NCI-H774 (cell line): ENCODE results near the gene CGREF1.
"Not testable (repeated sequence)": the region's sequence is repeated elsewhere in the genome, so short reads cannot be mapped to it uniquely, and the experiment has no call there.

Experiments used
- DNase-seq: peaks from one replicate; lab custom pipeline; 2025; lab: John Stamatoyannopoulos, UW

CGREF1 gene

GRCh38 chr2:27111392-27112078 is 7.4 kb downstream of the CGREF1 start:
- DNase-seq = not testable (repeated sequence)

GRCh38 chr2:27110603-27111352 is 8.2 kb downstream of the CGREF1 start:
- not testable (repeated sequence) for DNase-seq

DNA sequence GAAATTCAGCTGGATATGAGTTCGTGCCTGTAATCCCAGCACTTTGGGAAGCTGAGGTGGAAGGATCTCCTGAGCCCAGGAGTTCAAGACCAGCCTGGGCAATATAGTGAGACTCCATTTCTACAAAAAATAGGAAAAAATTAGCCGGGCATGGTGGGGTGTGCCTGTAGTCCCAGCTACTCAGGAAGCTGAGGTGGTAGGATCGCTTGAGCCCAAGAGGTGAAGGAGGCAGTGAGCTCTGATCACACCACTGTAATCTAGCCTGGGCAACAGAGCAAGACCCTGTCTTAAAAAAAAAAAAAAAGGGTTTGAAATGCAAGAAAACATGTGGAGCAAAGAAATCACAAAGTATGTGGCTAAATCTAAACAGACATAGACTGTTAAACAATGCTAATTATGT is 9.8 kb downstream of the CGREF1 start:
- no peak for DNase-seq

DNA sequence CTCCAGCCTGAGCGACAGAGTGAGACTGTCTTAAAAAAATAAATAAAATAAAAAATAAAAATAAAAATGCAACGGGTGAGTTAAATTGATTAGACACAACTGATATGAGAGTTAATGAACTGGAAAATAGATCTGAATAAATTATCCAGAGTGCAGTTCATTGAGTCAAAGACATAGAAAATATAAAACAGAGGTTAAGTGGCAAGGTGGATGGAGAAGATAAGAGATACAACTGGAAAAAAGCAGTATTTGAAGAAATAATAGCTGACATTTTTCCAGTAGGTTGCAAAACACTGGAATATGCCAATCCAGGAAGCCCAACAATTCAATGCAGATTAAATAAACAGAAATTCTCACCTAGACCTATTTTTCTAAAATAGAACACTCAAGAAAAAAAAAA is 10.7 kb downstream of the CGREF1 start:
- no peak for DNase-seq

DNA sequence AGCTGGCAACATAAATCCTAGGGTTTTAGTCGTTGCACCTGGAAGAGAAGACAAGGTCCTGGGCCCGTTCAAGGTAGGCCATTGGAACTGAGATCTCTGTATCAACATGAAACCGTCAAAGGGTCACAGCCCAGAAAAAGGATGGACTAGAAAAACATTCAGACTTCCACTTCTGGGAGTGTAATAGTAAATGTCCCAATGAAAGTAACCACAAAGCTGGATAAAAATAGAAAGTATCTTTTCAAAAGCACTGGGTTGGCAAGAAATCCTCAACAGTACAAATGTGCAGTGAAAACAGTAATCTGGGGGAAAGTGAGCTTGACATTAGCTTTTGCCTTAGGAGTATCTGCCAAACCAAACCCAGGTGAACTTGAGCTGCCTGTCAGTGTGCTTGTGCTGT is 12.9 kb downstream of the CGREF1 start:
- no peak for DNase-seq

DNA sequence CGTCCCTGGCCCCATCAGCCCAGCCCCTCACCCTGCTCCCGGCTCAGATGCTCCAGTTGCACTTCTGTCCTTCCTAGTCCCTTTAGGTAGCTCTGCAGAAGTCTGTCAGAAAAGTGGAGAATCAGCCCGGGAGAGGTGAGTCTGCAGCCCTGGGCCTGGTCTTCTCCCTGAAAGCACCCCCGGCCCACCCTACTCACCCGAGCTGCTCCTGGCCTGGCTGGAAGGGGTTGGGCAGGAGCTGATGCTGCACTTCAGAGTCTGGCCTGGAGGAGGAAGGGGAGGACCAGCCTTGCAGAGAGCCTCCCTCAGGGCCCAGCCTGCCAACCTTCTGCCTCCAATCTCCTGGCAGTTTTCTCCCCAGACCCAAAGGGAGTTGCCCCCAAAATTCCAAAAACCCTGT is 16.6 kb downstream of the CGREF1 start:
- DNase-seq = no peak

DNA sequence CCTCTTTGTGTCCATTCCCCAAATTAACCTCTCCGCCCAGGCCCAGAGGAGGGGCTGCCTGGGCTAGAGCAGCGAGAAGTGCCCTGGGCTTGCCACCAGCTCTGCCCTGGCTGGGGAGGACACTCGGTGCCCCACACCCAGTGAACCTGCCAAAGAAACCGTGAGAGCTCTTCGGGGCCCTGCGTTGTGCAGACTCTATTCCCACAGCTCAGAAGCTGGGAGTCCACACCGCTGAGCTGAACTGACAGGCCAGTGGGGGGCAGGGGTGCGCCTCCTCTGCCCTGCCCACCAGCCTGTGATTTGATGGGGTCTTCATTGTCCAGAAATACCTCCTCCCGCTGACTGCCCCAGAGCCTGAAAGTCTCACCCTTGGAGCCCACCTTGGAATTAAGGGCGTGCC is 18.9 kb downstream of the CGREF1 start:
- no peak for DNase-seq

DNA sequence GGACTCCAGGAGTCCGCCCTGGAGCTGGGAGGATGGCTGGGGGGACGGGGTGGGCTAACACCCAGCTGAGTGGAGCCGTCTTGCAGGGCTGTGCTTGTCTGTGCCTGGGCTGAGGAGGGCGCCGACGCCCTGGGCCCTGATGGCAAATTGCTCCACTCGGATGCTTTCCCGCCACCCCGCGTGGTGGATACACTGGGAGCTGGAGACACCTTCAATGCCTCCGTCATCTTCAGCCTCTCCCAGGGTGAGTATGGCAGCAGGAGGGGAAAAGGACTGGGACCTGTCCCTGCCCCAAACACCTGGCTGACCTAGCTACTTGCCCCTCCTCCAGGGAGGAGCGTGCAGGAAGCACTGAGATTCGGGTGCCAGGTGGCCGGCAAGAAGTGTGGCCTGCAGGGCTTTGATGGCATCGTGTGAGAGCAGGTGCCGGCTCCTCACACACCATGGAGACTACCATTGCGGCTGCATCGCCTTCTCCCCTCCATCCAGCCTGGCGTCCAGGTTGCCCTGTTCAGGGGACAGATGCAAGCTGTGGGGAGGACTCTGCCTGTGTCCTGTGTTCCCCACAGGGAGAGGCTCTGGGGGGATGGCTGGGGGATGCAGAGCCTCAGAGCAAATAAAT is 19.5 kb downstream of the CGREF1 start:
- no peak for DNase-seq

DNA sequence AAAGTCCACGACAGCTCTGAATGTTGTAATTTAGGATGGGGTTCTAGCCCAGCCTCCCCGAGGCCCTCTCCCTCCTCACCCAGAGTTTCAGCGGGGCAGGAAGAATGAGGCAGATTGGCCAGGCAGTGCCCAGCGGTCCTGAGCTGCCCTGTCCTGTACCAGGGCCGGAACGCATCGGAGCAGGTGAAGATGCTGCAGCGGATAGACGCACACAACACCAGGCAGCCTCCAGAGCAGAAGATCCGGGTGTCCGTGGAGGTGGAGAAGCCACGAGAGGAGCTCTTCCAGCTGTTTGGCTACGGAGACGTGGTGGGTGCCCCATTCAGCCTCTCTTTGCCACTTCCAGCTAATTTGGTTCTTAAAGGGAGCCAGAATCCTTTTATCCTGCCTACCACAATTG is 21.6 kb downstream of the CGREF1 start:
- DNase-seq = no peak

DNA sequence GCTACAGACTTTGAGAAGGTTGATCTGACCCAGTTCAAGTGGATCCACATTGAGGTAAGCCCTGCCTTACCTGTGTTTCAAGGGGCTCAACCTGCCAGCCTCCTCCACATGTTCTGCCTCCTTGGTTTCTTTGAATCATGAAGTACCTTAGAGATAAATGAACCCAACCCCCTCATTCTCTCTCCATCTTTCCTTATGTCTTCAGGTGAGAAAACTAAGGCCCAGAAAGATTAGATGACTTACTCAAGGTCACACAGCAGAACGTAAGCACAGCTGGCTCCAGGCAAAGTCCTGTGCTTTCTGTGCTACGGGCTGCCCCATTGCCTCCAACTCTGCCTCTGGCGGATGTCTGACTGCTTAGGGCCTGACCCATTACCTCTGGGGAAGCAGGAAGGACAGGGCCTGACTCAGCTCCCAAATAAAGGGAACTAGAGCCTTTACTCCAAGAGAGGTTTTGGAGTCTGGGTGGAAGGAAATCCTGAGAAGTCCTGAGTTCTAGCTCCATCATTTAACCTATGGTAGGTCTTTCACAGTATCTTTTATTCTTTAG is 22.1 kb downstream of the CGREF1 start:
- no peak for DNase-seq

DNA sequence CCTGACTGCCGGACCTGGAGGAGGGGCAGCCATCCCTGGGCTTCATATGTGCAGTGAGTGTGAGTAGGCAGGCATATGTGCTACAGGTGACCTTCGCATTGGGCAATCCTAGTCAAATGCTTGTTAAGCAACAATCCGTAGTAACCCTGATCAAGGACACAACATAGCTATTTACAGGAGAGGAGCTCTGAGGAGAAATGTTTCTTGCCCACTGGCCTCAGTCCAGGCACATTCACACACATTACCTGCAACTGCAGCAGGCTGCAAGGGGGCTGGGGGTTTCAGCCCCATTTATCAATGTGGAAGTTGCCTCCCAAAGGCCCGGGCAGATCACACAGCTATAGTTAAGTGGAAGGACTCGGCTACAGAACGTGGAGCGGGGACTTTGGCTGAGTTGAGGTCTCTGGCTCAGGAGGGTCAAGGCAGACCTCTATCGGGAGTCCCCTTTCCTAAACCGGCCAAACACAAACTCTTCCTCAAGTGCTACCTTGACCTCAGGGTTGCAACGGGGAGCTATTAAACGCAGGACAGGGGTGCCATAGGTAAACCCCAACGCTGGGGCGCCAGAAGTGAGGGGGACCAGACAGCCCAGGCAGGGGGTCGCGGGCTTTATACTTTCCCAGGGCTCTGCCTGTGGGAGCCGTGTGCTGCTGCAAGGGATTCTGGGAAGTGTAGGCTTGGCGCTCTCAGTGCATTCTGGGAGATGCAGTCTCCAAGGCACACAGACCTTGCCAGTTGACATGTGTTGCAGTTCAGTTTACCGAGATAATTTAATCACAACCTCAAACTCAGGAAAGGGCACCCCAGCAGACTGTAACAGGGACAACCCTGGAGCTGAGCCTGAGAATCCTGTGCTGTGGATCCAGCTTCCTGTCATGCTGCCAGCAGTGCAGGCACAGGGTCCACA is 22.9 kb downstream of the CGREF1 start:
- no peak for DNase-seq

DNA sequence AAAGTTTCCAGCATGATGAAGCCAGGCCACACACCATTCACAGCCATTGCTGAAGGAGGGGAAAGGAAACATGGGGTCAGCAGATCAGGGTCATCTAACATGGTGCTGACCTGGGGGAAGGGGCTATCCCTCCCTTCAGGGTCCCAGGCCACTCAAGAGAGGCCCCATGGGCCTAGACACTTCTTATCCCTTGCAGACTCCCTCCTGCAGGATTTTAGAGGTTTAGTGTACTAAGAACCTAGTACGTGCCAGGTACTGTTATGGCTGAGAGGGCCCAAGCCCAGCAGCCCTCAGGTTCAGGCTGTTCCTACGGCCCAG is 23.5 kb downstream of the CGREF1 start:
- no peak for DNase-seq

DNA sequence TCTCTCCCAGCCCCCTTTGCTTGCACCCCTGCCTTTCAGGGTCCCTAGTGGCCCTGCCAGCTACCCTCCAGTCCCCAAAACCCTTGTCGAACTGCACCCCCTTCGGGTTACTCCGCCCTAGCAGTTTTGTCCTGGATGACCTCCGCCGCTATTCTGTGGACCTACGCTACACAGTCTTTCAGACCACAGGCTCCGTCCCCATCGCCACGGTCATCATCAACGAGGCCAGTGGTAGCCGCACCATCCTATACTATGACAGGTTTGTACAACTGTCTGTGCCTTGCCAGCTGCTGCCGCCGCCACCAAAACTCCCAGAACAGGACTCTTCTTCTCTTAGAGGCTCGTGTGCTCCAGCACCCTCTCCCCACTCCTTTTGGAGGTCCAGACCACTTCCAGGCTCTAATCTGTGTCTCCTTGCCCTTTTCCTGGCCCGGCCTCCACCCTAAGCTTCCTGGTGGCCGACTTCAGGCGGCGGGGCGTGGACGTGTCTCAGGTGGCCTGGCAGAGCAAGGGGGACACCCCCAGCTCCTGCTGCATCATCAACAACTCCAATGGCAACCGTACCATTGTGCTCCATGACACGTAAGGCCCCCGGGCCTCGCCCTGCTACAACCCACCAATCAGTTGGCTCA is 24.5 kb downstream of the CGREF1 start:
- DNase-seq = no peak

DNA sequence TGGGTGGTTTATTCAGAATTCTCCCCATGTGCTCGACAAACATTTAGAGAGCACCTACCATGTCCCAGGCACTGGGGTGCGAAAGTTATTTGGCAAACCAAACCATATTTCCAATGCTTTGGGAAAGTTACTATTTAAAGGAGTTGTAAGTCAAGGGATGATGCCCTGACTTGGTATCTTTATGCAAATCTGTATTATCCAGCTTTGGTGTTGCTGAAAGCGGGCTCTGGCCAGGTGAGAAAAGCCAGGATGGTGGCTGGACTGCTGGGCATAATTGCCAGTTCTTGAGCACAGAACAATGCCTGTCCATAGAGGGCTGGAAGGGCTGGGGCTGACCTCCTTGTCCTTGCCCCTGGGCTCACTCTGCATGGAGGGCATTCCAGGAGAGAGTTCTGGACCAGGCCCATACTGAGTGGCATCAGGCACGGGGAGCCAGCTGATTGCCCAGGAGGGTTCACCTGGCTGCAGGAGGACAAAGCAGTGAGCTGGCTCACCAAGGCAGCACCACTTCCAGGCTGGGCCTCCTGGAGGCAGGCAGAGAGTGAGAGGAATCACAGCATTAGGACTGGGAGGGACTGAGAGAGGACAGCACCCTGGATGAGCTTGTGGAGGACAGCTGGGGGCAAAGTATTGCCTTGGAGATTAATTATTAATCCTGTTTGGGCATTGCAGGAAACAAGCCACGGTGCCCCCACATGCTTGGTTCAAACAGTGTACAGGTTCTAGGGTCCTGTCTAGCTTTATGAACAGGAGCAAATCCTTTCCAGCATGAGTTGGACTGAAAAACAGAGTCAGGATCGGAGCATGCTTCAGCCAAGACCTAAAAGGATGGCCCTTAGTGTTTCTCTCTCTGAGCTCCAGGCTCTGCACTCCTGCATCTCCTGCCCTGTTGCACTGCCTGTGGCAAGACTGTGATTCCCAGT is 25.2 kb downstream of the CGREF1 start:
- no peak for DNase-seq

- DNase-seq = no peak
These were observed 26.1 kb downstream of the CGREF1 start for GRCh38 chr2:27092696-27093429.

DNA sequence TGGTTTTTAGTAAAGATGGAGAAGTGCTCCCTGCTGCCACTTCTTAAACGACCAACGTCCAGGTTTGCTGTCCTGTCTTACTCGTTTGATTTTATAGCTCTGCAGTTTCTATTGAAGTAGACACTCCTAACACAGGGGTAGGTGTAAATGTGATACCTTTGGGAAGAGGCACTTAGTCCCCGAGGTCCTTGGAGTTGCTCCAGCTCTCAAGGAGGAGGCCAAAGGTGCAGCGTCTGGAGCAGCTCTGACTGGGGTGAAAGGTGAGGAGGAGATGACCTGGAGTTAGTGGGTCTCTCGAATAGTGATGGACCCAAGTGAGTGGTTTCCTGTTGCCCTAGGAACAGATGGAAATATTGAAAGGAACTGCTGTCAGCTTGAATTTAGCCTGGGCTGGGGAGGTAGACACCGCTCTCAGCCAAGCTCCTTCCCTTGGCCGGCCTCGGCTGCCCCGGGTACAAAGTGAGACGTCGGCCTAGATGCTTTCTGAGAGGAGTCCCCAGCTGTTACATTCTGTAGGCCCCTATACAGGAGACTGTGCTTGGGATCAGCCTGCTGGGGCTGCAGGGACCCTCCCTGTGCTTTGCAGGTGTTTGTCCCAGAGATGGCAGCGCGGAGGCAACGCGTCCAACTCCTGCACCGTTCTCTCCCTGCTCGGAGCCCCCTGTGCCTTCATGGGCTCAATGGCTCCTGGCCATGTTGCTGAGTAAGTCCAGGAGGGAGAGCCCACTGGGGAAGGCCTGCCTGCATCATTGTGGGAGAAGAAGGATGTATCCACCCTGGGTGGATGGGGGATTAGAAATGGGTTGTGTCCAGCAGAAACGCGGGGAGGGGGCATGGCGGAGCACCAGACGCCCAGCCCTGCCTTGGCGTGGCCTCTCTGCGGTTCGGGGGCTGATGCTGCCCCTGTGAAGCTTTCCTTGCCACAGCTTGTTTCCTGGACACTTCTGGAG is 26.9 kb downstream of the CGREF1 start:
- DNase-seq = no peak

DNA sequence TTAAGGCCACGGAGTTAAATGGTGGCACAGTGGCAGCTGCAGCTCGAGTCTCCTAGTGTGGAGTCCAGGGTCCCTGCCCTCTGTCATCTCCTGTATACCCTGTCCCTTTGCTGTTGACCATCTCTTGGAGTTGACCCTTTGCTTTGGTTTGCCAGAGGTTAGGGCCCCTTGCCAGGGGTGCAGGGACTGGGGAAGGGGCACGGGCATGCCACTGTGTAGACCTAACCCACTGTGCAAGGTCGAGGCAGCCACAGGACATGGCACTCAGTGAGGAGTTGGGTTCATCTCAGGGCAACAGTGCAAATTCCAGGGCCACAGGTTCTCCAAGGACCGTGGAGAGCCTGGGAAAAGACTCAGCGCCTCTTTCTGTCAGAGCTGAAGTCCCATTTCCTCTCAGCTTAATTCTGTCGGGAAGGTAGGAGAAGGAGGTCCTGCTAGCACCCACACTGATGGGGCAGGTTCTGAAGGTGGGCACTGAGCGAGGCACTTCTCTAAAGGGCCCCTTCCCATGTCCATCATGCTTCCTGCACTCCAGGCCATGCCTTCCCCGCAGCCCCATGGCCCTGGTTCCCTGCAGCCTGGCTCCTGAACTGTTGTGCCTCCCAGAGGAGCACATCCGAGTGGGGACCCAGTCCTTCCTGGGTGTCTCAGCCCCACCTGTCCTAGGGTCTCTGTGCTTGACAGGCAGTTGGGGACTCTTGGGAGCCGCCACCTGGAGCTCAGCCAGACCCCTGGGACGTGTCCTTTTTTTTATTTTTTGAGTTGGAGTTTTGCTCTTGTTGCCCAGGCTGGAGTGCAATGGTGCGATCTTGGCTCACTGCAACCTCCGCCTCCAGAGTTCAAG is 29.6 kb downstream of the CGREF1 start:
- DNase-seq = no peak

DNA sequence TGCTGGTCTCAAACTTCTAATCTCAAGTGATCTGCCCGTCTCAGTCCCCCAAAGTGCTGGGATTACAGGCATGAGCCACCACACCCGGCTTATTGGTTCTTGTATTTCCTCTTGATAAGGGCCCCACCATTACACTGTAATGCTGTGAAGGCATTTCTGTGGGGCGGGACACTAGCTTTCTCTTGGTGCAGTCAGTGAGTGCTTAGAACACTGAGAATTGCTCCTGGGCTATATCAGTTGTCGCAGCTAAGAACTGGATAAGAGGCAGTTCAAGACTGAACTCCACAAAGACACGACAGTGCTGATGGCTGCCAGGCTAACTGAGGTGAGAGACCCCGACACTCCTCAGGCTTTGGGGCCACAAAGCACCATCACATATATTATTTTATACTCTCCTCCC is 30.3 kb downstream of the CGREF1 start:
- DNase-seq = no peak
